Heart left ventricle (tissue), 16 donors: ENCODE data around the gene ARNT2. TPM values are rescaled to one million over a fixed set of nuclear protein-coding genes. Genes with fewer than 3 reads are reported as not detected.

Experiments
- ATAC-seq, 4 donors: fragments of 200-7000 bp; cut with Tn5 transposase; one replicate each; pipeline ENCODE4 v1.9.1; 2020 to 2022; ENCODE audit warnings: moderate library complexity in 4 of 4, mild to moderate bottlenecking in 3 of 4, moderate number of reproducible peaks in 1 of 4
- DNase-seq, 5 donors: peaks; one replicate each; pipeline ENCODE4 v3.0.0-alpha.2; 2020
- H3K27ac ChIP-seq, 12 donors: fragments of 200-600 bp; sonication (generic) in 4 of 12; one replicate each; pipeline versions ENCODE4 v1.5.0 to v1.8.0; 2016 to 2022; ENCODE audit warnings: mild to moderate bottlenecking in 2 of 12
- H3K27me3 ChIP-seq, 9 donors: fragments of 200-600 bp; sonication (generic) in 2 of 9; one replicate each; pipeline versions ENCODE4 v1.5.1 to v1.8.0; 2016 to 2022; ENCODE audit warnings: mild to moderate bottlenecking in 3 of 9
- H3K36me3 ChIP-seq, 9 donors: fragments of 200-600 bp; sonication (generic) in 2 of 9; one replicate each; pipeline versions ENCODE4 v1.5.0 to v1.8.0; 2018 to 2022; ENCODE audit warnings: mild to moderate bottlenecking in 2 of 9
- H3K4me1 ChIP-seq, 12 donors: fragments of 200-600 bp; sonication (generic) in 4 of 12; one replicate each; pipeline versions ENCODE4 v1.5.0 to v1.8.0; 2016 to 2022; ENCODE audit warnings: mild to moderate bottlenecking in 3 of 12
- H3K4me3 ChIP-seq, 12 donors: fragments of 200-600 bp; sonication (generic) in 4 of 12; one replicate each; pipeline versions ENCODE4 v1.5.0 to v1.8.0; 2017 to 2022; ENCODE audit warnings: mild to moderate bottlenecking in 9 of 12, moderate library complexity in 4 of 12
- H3K9me3 ChIP-seq, 12 donors: fragments of 200-600 bp; sonication (generic) in 4 of 12; one replicate each; pipeline versions ENCODE4 v1.5.0 to v1.8.0; 2016 to 2022; ENCODE audit warnings: mild to moderate bottlenecking in 1 of 12
- POLR2A ChIP-seq, 2 donors: fragments of 450-650 bp; IDR thresholded peaks; one replicate each; pipeline ENCODE4 v1.6.1; 2017; ENCODE audit warnings: antibody characterized with exemption in 2 of 2, mild to moderate bottlenecking in 2 of 2, moderate library complexity in 2 of 2
- WGBS, 4 donors: extraction: QIAGEN DNeasy Blood & Tissue Kit in 2 of 4; methylation state at CpG; one replicate each; pipeline versions ENCODE4 v1.1.5 to v1.1.7; 2013 to 2018; 5-methylcytosine and 5-hydroxymethylcytosine counted together
- intact Hi-C, 10 donors: fragments of 100-400 bp; cut with DNase I; formaldehyde crosslinking; loops; one replicate each; pipeline versions ENCODE4 v1.11.1 to v1.14.2; 2022
- polyA plus RNA-seq, 2 donors: library from polyadenylated mRNA; stranded (reverse); fragments of 200-250 nt; gene quantifications; one replicate each; pipeline ENCODE4 v1.2.3, GENCODE V29; 2013
- total RNA-seq, 9 donors: library from RNA; depleted of rRNA in 2 of 9; stranded (reverse); fragments of >200 nt in 2 of 9; fragmentation: NEBNext Ultra II Directional in 3 of 9; extraction: Animal tissue kit (Norgen Biotek cat#: 25700) in 3 of 9; gene quantifications; one replicate each; pipeline versions ENCODE4 v1.1.0 to v1.2.4, GENCODE V29; 2016 to 2023
- TF ChIP-seq, protein P1 (sequence below), 12 donors: fragments of 200-600 bp; sonication (generic) in 4 of 12; IDR thresholded peaks; one replicate each; pipeline versions ENCODE4 v1.5.0 to v1.8.0; 2018 to 2022; ENCODE audit warnings: antibody characterized with exemption in 12 of 12, mild to moderate bottlenecking in 5 of 12
- donor health status: ischemic (EF 13 %, LVEDD 7.1; RV severe dilation, severe dysfunction).
- donor health status: healthy with polysubstance abuse.
- donor health status: DM: no; HTN: yes; CAD: no.
- donor health status: DM: no; HTN: no; CAD: no.
- donor health status: ischemic (EF 25% LVEDD 6.9; RV normal size, moderate dysfunction).
- donor health status: ischemic (EF 25% LVEDD 5.7; RV mildly dilated, moderate dysfunction).
- donor health status: healthy.
- donor health status: DM: yes; HTN: yes; CAD: no.
- donor health status: ischemic (EF 35%, LVEDD 5.7; RV mildly dilated, moderate dysfunction).
- donor health status: nonischemic (EF 11% LVEDD 7.7; RV severe dilation, severe dysfunction).
- donor health status: DM: yes; HTN: yes; CAD: no.
- donor health status: PGD.
- donor health status: ischemic (EF 29% LVEDD 5.4; RV normal size, mild dysfunction).
- donor health status: nonischemic (EF 23%, LVEDD 6.1; RV moderate dilation, normal function).

ARNT2 gene
- total and polyA plus RNA-seq, 11 donors, result 1.2 to 10.0 (median 3.9) TPM

DNA sequence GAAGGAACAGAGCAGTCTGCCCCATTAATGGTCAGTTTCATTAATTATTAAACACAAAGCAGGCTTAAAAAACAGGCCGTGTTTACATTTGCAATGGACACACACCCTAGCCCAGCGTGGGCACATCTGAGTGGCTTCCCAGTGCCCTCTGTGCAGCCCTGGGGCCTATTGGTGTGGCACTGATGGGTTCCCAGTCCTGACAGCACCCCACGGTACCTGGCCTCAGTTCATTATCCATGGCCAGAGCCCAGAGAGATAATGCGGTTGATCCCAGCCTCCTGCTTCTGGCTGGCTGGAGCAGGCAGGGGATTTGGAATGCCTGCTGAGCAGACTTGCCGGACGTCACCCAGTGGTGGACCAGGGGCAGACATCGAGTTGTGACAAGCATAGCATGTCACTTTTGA is 180.4 kb downstream of the ARNT2 start:
- Histone ChIP-seq H3K4me3 (no peak overlapping the region), H3K36me3 (no peaks in the 10 kb centered on the region), H3K9me3 (no peaks in the 10 kb centered on the region), H3K27ac (no peak overlapping the region), H3K4me1 (no peaks in the 10 kb centered on the region), H3K27me3 (no peaks in the 10 kb centered on the region)
- TF ChIP-seq, protein P1, sequence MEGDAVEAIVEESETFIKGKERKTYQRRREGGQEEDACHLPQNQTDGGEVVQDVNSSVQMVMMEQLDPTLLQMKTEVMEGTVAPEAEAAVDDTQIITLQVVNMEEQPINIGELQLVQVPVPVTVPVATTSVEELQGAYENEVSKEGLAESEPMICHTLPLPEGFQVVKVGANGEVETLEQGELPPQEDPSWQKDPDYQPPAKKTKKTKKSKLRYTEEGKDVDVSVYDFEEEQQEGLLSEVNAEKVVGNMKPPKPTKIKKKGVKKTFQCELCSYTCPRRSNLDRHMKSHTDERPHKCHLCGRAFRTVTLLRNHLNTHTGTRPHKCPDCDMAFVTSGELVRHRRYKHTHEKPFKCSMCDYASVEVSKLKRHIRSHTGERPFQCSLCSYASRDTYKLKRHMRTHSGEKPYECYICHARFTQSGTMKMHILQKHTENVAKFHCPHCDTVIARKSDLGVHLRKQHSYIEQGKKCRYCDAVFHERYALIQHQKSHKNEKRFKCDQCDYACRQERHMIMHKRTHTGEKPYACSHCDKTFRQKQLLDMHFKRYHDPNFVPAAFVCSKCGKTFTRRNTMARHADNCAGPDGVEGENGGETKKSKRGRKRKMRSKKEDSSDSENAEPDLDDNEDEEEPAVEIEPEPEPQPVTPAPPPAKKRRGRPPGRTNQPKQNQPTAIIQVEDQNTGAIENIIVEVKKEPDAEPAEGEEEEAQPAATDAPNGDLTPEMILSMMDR (IDR thresholded peaks at IDR 0.05), result peak in 2 of 12 donors; percentile 8 to 18
- TF ChIP-seq POLR2A (IDR thresholded peaks at IDR 0.05), result no peak
- ATAC-seq, result peak in 3 of 4 donors; percentile 57 to 68 (median 65)
- no peak for DNase-seq
- 49 to 56% (median 54%) methylated on average over 6 to 7 of the region's 7 CpGs for WGBS, 4 donors
- intact Hi-C loops, result loop anchor here in 1 of 10 donors (2.0 kb wide), 1 partner anchor 20 kb away; no protein-coding TSS in a partner anchor

DNA sequence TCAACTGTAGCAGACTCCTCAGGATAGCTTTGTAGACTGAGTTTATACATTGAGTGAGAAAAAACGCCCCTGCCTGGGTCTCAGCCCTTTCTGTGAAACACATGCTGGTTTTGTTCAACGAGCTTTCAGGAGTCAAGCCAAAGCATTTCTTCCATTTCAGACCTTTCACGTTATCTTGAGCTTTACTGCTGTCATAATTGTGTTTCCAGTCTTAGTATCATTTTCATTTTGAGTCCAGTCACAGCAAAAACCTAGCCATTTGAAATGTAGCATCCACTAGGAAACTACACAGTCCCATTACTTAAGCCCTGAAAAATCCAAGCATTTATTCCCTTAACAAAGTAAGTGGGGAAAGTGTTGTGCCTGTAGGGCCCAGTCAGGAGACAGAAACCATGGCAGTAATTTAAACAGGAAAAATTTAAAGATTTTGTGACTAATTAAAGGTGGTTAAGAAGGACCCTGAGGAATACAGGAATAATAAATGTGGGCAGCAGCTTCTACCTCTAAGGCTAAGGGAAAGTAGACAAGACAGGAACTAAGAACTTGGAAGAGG is 180.9 kb downstream of the ARNT2 start:
- DNase-seq (no peak), ATAC-seq (no peak)
- no peaks in the 10 kb centered on the region for H3K9me3 ChIP-seq
- no peak overlapping the region for H3K27ac ChIP-seq
- no peaks in the 10 kb centered on the region for H3K4me1 ChIP-seq
- intact Hi-C loops, result loop anchor here in 1 of 10 donors (2.0 kb wide), 1 partner anchor 20 kb away; no protein-coding TSS in a partner anchor
- no peak overlapping the region for H3K4me3 ChIP-seq
- no peak for TF ChIP-seq POLR2A (IDR thresholded peaks at IDR 0.05)
- TF ChIP-seq, protein P1 (IDR thresholded peaks at IDR 0.05), result no peak
- no peaks in the 10 kb centered on the region for H3K36me3 ChIP-seq
- H3K27me3 ChIP-seq, result no peaks in the 10 kb centered on the region
- 55 to 68% (median 66%) methylated on average over 3 of the region's 3 CpGs for WGBS, 4 donors

DNA sequence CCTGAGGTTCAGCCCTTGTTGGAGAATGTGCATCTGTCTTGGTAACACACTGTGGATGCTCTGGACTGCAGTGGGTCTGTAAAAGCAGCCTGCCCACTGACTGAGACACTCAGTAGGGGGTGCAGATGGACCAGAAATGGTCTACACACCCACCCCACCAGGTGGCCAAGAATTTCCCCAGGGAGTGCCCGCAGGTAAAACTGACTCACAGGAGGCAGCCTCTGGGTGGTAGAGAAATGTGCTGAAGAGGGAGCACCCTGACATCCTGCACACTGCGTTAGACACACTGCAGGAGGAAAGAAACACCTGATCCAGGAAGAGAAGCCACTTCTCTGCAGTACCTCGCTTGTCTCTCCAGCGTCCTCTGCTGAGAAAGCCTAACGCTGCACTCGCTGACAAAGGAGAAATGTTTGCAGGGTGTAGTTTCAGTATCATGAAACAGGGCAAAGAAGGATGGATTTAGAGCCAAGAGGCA is 181.4 kb downstream of the ARNT2 start:
- Histone ChIP-seq H3K4me3 (no peak overlapping the region), H3K9me3 (no peaks in the 10 kb centered on the region), H3K27ac (no peak overlapping the region), H3K36me3 (no peaks in the 10 kb centered on the region), H3K4me1 (no peaks in the 10 kb centered on the region), H3K27me3 (no peaks in the 10 kb centered on the region)
- no peak for DNase-seq
- intact Hi-C loops, result loop anchor here in 1 of 10 donors (2.0 kb wide), 1 partner anchor 21 kb away; no protein-coding TSS in a partner anchor
- 73 to 87% (median 79%) methylated on average over 6 of the region's 6 CpGs for WGBS, 4 donors
- ATAC-seq, result no peak
- no peak for TF ChIP-seq POLR2A (IDR thresholded peaks at IDR 0.05)

DNA sequence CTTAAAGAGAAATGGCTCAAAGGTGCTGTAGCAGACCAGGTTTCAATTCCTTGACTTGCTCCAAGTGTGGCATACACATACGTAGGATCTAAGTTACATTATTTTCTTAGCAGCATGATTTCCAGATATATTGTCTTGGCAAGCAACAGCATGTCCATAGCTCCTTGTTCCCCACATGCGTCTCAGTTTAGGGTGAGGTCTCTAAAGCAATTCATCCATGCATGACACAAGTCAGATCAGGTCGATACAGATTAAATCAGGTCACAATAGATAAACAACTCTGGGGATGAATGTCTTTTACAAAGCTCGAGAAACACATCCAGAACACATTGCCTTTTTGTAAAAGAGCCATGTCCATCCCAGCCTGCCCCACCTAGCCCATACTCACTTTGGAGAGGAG is 182.0 kb downstream of the ARNT2 start:
- no peaks in the 10 kb centered on the region for H3K36me3 ChIP-seq
- intact Hi-C loops, result no loop called here
- H3K27ac ChIP-seq, result no peak overlapping the region
- no peak for ATAC-seq
- H3K27me3 ChIP-seq, result no peaks in the 10 kb centered on the region
- 86 to 92% (median 88%) methylated on average over 4 of the region's 4 CpGs for WGBS, 4 donors
- H3K4me3 ChIP-seq, result no peak overlapping the region
- H3K4me1 ChIP-seq, result no peaks in the 10 kb centered on the region
- DNase-seq, result no peak
- no peaks in the 10 kb centered on the region for H3K9me3 ChIP-seq
- no peak for TF ChIP-seq POLR2A (IDR thresholded peaks at IDR 0.05)

DNA sequence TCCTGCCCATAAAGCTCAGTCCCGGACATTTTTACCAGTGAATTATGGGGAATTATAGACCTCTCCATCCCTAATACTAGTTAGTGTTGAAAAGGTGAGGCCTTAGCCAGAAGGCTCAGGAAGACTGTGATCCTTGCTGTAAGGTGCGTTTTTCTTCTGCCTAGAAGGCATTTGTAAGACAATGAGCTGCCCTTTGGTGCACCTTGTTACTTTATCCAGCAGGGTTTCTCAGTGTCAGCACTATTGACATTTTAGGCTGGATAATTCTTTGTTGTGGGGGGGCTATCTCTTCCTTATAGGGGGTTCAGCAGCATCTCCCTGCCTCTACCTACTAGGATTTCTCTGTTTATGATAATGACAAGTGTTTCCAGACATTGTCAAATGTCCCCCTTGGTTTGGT is 182.8 kb downstream of the ARNT2 start:
- Histone ChIP-seq H3K36me3 (no peaks in the 10 kb centered on the region), H3K4me3 (no peak overlapping the region), H3K4me1 (no peaks in the 10 kb centered on the region), H3K27me3 (no peaks in the 10 kb centered on the region), H3K9me3 (no peaks in the 10 kb centered on the region), H3K27ac (no peak overlapping the region)
- 84 to 93% (median 90%) methylated on average over 2 of the region's 2 CpGs for WGBS, 4 donors
- intact Hi-C loops, result no loop called here
- ATAC-seq (no peak), DNase-seq (no peak)
- TF ChIP-seq, protein P1 (IDR thresholded peaks at IDR 0.05), result no peak
- no peak for TF ChIP-seq POLR2A (IDR thresholded peaks at IDR 0.05)
